ENCODE data around the gene GRHL3.

- no peak for TF ChIP-seq EZH2 (IDR thresholded peaks at IDR 0.05; ENCODE audit: low read depth)
- TF ChIP-seq, protein P1, sequence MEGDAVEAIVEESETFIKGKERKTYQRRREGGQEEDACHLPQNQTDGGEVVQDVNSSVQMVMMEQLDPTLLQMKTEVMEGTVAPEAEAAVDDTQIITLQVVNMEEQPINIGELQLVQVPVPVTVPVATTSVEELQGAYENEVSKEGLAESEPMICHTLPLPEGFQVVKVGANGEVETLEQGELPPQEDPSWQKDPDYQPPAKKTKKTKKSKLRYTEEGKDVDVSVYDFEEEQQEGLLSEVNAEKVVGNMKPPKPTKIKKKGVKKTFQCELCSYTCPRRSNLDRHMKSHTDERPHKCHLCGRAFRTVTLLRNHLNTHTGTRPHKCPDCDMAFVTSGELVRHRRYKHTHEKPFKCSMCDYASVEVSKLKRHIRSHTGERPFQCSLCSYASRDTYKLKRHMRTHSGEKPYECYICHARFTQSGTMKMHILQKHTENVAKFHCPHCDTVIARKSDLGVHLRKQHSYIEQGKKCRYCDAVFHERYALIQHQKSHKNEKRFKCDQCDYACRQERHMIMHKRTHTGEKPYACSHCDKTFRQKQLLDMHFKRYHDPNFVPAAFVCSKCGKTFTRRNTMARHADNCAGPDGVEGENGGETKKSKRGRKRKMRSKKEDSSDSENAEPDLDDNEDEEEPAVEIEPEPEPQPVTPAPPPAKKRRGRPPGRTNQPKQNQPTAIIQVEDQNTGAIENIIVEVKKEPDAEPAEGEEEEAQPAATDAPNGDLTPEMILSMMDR (conservative IDR thresholded peaks at IDR 0.05): no peak
Measured at GRCh38 chr1:24297852-24298232, 21.3 kb upstream of the GRHL3 start.

Measured in PC-9 (cell line).